Activated B cell treated with CpG ODN at 0.5 μM for 24 hours (primary cell): ENCODE data around the gene CNP. TPM values are rescaled to one million over a fixed set of nuclear protein-coding genes. Genes with fewer than 3 reads are reported as not detected.
"Not testable (repeated sequence)": the region's sequence is repeated elsewhere in the genome, so short reads cannot be mapped to it uniquely, and the experiment has no call there.

Experiments used
- ATAC-seq: fragments of 200-7000 bp; cut with Tn5 transposase; one replicate; pipeline ENCODE4 v1.10.0; 2021; ENCODE audit warnings: low read depth, mild to moderate bottlenecking, moderate library complexity
- CTCF ChIA-PET: fragments of 350-600 bp; sonication (Branson Sonifier 250); formaldehyde crosslinking; loops from one replicate; lab custom pipeline; 2021; ENCODE audit warnings: antibody characterized with exemption; lab: Charles Lee
- POLR2A ChIA-PET: fragments of 350-600 bp; sonication (Branson Sonifier 250); formaldehyde crosslinking; loops from one replicate; lab custom pipeline; 2021; ENCODE audit warnings: antibody characterized with exemption; lab: Charles Lee
- DNase-seq: peaks from one replicate; pipeline ENCODE4 v3.0.0; 2022
- H3K27ac Mint-ChIP-seq: one replicate; pipeline ENCODE4 v1.8.0; 2020; ENCODE audit warnings: mixed read lengths
- H3K27me3 Mint-ChIP-seq: one replicate; pipeline ENCODE4 v1.8.0; 2021; ENCODE audit warnings: mixed read lengths
- H3K36me3 Mint-ChIP-seq: one replicate; pipeline ENCODE4 v1.8.0; 2021; ENCODE audit warnings: low read depth, mixed read lengths
- H3K4me1 Mint-ChIP-seq: one replicate; pipeline ENCODE4 v1.8.0; 2021; ENCODE audit warnings: mixed read lengths
- H3K4me3 Mint-ChIP-seq: one replicate; pipeline ENCODE4 v1.8.0; 2020; ENCODE audit warnings: mild to moderate bottlenecking, mixed read lengths
- H3K9me3 Mint-ChIP-seq: one replicate; pipeline ENCODE4 v1.8.0; 2020; ENCODE audit warnings: mixed read lengths
- intact Hi-C: fragments of 100-400 bp; cut with micrococcal nuclease; formaldehyde crosslinking; loops from one replicate; pipeline ENCODE4 v1.15.1; 2024
- total RNA-seq: library from RNA; stranded (reverse); gene quantifications from 2 replicates; pipeline ENCODE4 v1.2.3, GENCODE V29; 2022
- TF ChIP-seq, protein P1 (sequence below): fragments of 200-600 bp; IDR thresholded peaks from one replicate; pipeline ENCODE4 v1.8.0; 2022; ENCODE audit warnings: antibody characterized with exemption, mild to moderate bottlenecking

The CNP gene
- total RNA-seq, 1 donor from 2014 or later, result 48.0 TPM

DNA sequence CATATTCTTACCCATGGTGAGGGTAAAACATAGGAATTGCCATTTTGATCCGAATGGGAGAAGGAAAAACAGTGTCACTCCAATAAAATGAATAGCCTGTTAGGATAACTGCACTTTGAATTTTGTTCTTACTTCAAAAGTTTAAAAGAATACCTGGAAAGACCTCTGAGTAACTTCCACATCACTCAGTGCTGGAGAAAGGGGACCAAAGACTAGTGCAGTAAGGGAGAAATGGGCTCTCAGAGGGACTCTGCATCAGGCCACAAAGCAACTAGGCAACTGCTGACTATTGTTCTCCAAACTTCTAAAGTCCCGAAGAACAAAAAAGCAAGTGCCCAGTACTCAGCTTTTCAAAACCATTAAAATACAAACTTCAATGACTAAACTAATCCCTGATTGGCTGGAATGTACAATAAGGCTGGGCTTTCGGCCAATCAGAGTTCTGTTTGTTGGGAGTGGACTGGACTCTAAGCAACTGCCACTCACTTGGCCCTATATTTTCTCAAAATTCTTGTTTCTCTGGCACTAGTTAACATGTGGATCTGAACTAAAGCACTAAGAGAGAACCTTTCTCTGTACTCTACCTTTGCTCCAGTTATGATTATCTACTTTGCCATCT lies 44.4 kb downstream of the CNP start:
- Mint-ChIP-seq H3K9me3 (no peaks in the 10 kb centered on the region), H3K4me1 (peaks cover 52% of the 10 kb centered on the region), H3K27ac (no peak overlapping the region)

DNA sequence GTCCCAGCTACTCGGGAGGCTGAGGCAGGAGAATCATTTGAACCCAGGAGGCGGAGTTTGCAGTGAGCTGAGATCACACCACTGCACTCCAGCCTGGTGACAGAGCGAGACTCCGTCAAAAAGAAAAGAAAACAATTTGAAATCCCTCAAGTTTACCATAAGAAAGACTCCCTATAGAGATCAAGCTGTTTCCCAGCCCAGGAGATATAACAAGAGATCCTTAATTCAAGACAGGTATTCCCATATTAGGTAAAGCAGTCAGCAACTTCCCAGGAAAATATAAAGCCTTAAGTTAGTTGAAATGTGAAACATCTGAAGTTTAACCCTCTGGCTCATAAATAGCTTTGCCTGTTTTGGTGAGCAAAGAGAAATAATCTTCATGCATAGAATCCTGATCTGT lies 45.8 kb downstream of the CNP start:
- Mint-ChIP-seq H3K36me3 (peaks cover 34% of the 10 kb centered on the region), H3K4me1 (peaks cover 60% of the 10 kb centered on the region)
- intact Hi-C loops, result loop anchor here (10.0 kb wide), 1 partner anchor 272 kb away; the partner anchor contains the start of gene STAT5A
- H3K27me3 Mint-ChIP-seq, H3K27ac Mint-ChIP-seq, POLR2A ChIA-PET, H3K4me3 Mint-ChIP-seq, H3K9me3 Mint-ChIP-seq, DNase-seq, ATAC-seq: not testable (repeated sequence)
- CTCF ChIA-PET, result interaction anchor here (1.3 kb wide), 1 partner anchor 141 kb away, joined by 4 read pairs; no protein-coding TSS in a partner anchor

More for the DNA sequence above, 44.4 kb downstream of the CNP start:
- intact Hi-C loops, result loop anchor here (10.0 kb wide), 1 partner anchor 274 kb away; the partner anchor contains the start of gene STAT5A
- no peak overlapping the region for H3K4me3 Mint-ChIP-seq
- ATAC-seq (no peak), DNase-seq (no peak)
- CTCF ChIA-PET, result no interaction called here
- peaks cover 29% of the 10 kb centered on the region for H3K36me3 Mint-ChIP-seq
- TF ChIP-seq, protein P1, sequence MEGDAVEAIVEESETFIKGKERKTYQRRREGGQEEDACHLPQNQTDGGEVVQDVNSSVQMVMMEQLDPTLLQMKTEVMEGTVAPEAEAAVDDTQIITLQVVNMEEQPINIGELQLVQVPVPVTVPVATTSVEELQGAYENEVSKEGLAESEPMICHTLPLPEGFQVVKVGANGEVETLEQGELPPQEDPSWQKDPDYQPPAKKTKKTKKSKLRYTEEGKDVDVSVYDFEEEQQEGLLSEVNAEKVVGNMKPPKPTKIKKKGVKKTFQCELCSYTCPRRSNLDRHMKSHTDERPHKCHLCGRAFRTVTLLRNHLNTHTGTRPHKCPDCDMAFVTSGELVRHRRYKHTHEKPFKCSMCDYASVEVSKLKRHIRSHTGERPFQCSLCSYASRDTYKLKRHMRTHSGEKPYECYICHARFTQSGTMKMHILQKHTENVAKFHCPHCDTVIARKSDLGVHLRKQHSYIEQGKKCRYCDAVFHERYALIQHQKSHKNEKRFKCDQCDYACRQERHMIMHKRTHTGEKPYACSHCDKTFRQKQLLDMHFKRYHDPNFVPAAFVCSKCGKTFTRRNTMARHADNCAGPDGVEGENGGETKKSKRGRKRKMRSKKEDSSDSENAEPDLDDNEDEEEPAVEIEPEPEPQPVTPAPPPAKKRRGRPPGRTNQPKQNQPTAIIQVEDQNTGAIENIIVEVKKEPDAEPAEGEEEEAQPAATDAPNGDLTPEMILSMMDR, result no peak
- POLR2A ChIA-PET, result no interaction called here
- no peaks in the 10 kb centered on the region for H3K27me3 Mint-ChIP-seq

DNA sequence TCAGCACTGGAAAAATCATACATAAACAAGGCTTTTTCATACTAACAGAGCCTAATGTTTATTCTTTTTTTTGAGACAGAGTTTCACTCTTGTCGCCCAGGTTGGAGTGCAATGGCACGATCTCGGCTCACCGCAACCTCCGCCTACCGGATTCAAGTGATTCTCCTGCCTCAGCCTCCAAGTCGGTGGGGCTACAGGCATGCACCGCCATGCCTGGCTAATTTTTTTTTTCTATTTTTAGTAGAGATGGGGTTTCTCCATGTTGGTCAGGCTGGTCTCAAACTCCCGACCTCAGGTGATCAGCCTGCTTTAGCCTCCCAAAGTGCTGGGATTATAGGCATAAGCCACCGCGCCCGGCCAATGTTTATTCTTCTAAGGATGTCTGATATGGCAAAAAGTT lies 47.1 kb downstream of the CNP start:
- peaks cover 34% of the 10 kb centered on the region for H3K36me3 Mint-ChIP-seq
- H3K9me3 Mint-ChIP-seq, POLR2A ChIA-PET, DNase-seq, ATAC-seq, H3K4me3 Mint-ChIP-seq, H3K27me3 Mint-ChIP-seq: not testable (repeated sequence)
- CTCF ChIA-PET, result interaction anchor here (1.3 to 2.6 kb wide), 2 partner anchors 11 to 140 kb away, joined by 4 to 9 read pairs; no protein-coding TSS in a partner anchor
- intact Hi-C loops, result loop anchor here (10.0 kb wide), 1 partner anchor 271 kb away; the partner anchor contains the start of gene STAT5A
- H3K27ac Mint-ChIP-seq, result peak overlapping the region; percentile 2
- peaks cover 70% of the 10 kb centered on the region for H3K4me1 Mint-ChIP-seq

DNA sequence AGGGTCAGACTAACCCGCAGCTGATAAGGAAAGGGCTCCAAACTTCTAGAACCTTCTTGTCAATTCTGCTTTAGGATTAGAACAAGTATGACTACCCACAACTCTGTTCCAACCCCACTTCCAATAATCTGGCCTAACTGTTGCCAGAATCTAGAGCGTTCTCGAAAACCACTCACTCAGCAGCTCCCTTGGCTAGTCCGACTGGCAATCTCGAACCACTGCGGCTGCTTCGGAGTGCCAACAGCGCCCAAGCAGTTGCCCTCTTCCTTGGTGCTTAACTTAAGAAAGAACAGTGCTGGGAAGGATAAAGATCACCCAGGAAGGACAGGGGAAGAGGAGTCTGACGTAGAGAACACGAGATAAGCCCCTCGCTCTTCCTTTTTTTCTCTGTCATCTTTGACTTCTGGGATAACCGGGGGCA lies 49.8 kb downstream of the CNP start:
- ATAC-seq, result no peak
- peaks cover 71% of the 10 kb centered on the region for H3K4me1 Mint-ChIP-seq
- no peaks in the 10 kb centered on the region for H3K27me3 Mint-ChIP-seq
- peak overlapping the region; percentile 100 for H3K4me3 Mint-ChIP-seq
- CTCF ChIA-PET, result interaction anchor here (0.9 to 2.6 kb wide), 5 partner anchors 9 to 99 kb away, joined by 3 to 9 read pairs (median 4); no protein-coding TSS in a partner anchor
- no peak for DNase-seq
- TF ChIP-seq, protein P1, result no peak
- H3K27ac Mint-ChIP-seq, result peak overlapping the region; percentile 98
- H3K36me3 Mint-ChIP-seq, result peaks cover 30% of the 10 kb centered on the region
- POLR2A ChIA-PET, result interaction anchor here (0.9 to 3.1 kb wide), 20 partner anchors 10 to 1351 kb away, joined by 3 to 46 read pairs (median 6); partner anchors contain the start of genes ACLY, CNP, DHX58 and EIF1
- intact Hi-C loops, result loop anchor here (2.0 to 10.0 kb wide), 4 partner anchors 34 to 268 kb away; partner anchors contain the start of genes ACLY, C17orf113 and STAT5A
- no peaks in the 10 kb centered on the region for H3K9me3 Mint-ChIP-seq

DNA sequence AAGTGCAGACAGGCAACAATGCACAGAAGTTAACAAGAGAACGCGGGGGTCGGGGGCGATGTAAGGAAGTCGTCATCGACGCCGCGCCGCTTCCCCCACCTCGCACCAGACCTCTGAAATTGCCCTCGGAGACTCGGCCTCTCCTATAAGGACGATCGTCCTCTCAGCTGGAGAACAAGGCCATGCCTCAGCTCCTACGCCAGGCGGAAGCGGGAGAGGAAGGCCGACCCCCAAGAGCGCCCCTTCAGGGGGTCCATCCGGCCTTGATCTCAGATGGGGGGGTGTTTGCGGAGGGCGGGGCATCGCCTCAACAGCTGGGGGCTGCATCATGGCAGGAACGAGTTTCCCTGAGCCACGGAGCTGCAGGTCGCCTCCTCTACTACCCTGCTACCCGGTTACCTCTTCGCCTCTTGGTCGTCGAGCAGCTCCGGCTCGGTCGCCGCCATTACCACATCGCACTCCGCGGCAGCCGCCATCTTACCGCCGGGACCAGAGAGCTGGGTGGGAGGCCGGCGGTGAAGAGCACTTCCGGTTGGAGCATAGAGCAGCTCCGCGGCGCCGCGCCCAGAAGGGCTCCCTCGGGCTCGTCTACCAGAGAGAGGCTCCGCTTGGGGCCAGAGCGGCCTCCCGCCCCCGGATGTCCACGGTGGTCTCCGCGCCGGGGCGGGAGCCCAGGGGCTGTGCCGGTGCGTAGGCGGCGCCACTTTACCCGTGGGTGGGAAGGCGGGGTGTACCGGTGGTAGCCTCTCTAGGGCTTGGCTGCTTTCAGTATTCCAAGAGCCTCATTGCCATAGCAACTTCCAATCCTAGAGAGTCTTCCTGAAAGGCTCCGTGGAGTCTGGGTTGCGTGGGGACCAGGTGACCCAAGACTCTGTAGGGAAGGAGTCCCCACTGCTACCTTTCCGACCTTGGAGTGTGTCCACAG lies 50.6 kb downstream of the CNP start, which contains the start of gene DNAJC7:
Gene DNAJC7, minus strand, starts transcription at position 499 of the 925 bp plus-strand sequence. Its CDS starts 23 bp downstream, at position 476.
- TF ChIP-seq, protein P1, result no peak
- intact Hi-C loops, result loop anchor here (1.0 to 10.0 kb wide), 7 partner anchors 21 to 268 kb away; partner anchors contain the start of genes ACLY, C17orf113, CNP and STAT5A
- Mint-ChIP-seq H3K9me3 (no peaks in the 10 kb centered on the region), H3K27me3 (no peaks in the 10 kb centered on the region), H3K4me1 (peaks cover 67% of the 10 kb centered on the region), H3K4me3 (peak within 1 kb of the TSS; percentile 100), H3K27ac (peak within 1 kb of the TSS; percentile 98), H3K36me3 (peaks cover 29% of the 10 kb centered on the region)
- peak; percentile 80 for DNase-seq
- ChIA-PET CTCF (interaction anchor here (0.6 to 2.1 kb wide), 13 partner anchors 11 to 164 kb away, joined by 3 to 8 read pairs (median 4); partner anchors contain the start of genes CNP, DHX58 and KCNH4), POLR2A (interaction anchor here (0.5 to 3.1 kb wide), 42 partner anchors 9 to 1351 kb away, joined by 3 to 46 read pairs (median 4); partner anchors contain the start of genes ACLY, CNP, DHX58 and EIF1)
- ATAC-seq, result peak; percentile 84
